Mucosa of descending colon (tissue), 3 donors: Measurements from ENCODE around the gene PRKCI. TPM values are rescaled to one million over a fixed set of nuclear protein-coding genes. Genes with fewer than 3 reads are reported as not detected.

ENCODE experiments used
- ATAC-seq: fragments of 200-7000 bp; cut with Tn5 transposase; one replicate; pipeline ENCODE4 v1.9.1; 2020; ENCODE audit warnings: mild to moderate bottlenecking, moderate library complexity
- DNase-seq, 3 donors: peaks; one replicate each; pipeline ENCODE4 v3.0.0-alpha.2; 2020
- H3K36me3 ChIP-seq: fragments of 200-600 bp; one replicate; pipeline ENCODE4 v1.8.0; 2021; ENCODE audit warnings: low read depth, mild to moderate bottlenecking
- H3K4me1 ChIP-seq: fragments of 200-600 bp; one replicate; pipeline ENCODE4 v1.8.0; 2021; ENCODE audit warnings: low read depth, mild to moderate bottlenecking
- H3K4me3 ChIP-seq: fragments of 200-600 bp; one replicate; pipeline ENCODE4 v1.8.0; 2021; ENCODE audit warnings: mild to moderate bottlenecking
- H3K9me3 ChIP-seq: fragments of 200-600 bp; one replicate; pipeline ENCODE4 v1.8.0; 2021; ENCODE audit warnings: mild to moderate bottlenecking
- CTCF ChIP-seq: fragments of 200-600 bp; IDR thresholded peaks from one replicate; pipeline ENCODE4 v1.8.0; 2022; ENCODE audit warnings: antibody characterized with exemption, mild to moderate bottlenecking
- intact Hi-C, 2 donors: fragments of 100-400 bp; cut with DNase I in 1 of 2; cut with micrococcal nuclease in 1 of 2; formaldehyde crosslinking; loops; one replicate each; pipeline versions ENCODE4 v1.11.0 to v1.11.1; 2022; cut with DNase I, micrococcal nuclease
- total RNA-seq, 3 donors: library from RNA; stranded (reverse); fragmentation: NEBNext Ultra II Directional in 2 of 3; extraction: Animal tissue kit (Norgen Biotek cat#: 25700) in 2 of 3; gene quantifications; one replicate each; pipeline versions ENCODE4 v1.2.1 to v1.2.4, GENCODE V29; 2021 to 2023
- donor health status: DM: no; HTN: no; CAD: no; lungs with moderate emphysema.
- donor health status: DM: no; HTN: no; CAD: no.
- donor health status: DM: no; HTN: yes; CAD: no.

Gene PRKCI
- total RNA-seq, 3 donors from 2014 or later = 38.0 to 39.9 (median 39.8) TPM

- no peak for ATAC-seq
Measured at GRCh38 chr3:170296703-170297102, 74.5 kb downstream of the PRKCI start.

GRCh38 chr3:170301405-170301804 lies 79.2 kb downstream of the PRKCI start:
- H3K4me3 ChIP-seq = no peak overlapping the region
- H3K9me3 ChIP-seq = no peaks in the 10 kb centered on the region
- TF ChIP-seq CTCF = no peak
- no peaks in the 10 kb centered on the region for H3K36me3 ChIP-seq
- intact Hi-C loops = no loop called here
- no peak for DNase-seq
- no peak for ATAC-seq
- H3K4me1 ChIP-seq = no peaks in the 10 kb centered on the region

More at GRCh38 chr3:170296703-170297102, 74.5 kb downstream of the PRKCI start:
- H3K9me3 ChIP-seq = no peaks in the 10 kb centered on the region
- intact Hi-C loops = no loop called here
- H3K4me3 ChIP-seq = no peak overlapping the region
- DNase-seq = no peak
- H3K4me1 ChIP-seq = no peaks in the 10 kb centered on the region
- no peaks in the 10 kb centered on the region for H3K36me3 ChIP-seq
- no peak for TF ChIP-seq CTCF

- TF ChIP-seq CTCF = no peak
- Histone ChIP-seq H3K36me3 (no peaks in the 10 kb centered on the region), H3K9me3 (no peaks in the 10 kb centered on the region), H3K4me3 (no peak overlapping the region), H3K4me1 (no peaks in the 10 kb centered on the region)
- DNase-seq = no peak
- intact Hi-C loops = no loop called here
- ATAC-seq = no peak
Measured at GRCh38 chr3:170302008-170302407, 79.8 kb downstream of the PRKCI start.

GRCh38 chr3:170306015-170306414 lies 83.8 kb downstream of the PRKCI start:
- no peak overlapping the region for H3K4me3 ChIP-seq
- H3K4me1 ChIP-seq = no peaks in the 10 kb centered on the region
- H3K9me3 ChIP-seq = no peaks in the 10 kb centered on the region
- no peak for TF ChIP-seq CTCF
- no peak for DNase-seq
- H3K36me3 ChIP-seq = no peaks in the 10 kb centered on the region
- intact Hi-C loops = no loop called here
- ATAC-seq = no peak

- no peaks in the 10 kb centered on the region for H3K4me1 ChIP-seq
- ATAC-seq (peak; percentile 47), DNase-seq (no peak)
- intact Hi-C loops = no loop called here
- no peaks in the 10 kb centered on the region for H3K36me3 ChIP-seq
- H3K4me3 ChIP-seq = no peak overlapping the region
- no peaks in the 10 kb centered on the region for H3K9me3 ChIP-seq
- TF ChIP-seq CTCF = no peak
Measured at GRCh38 chr3:170307671-170308405, 85.6 kb downstream of the PRKCI start.

GRCh38 chr3:170309046-170309445 lies 86.8 kb downstream of the PRKCI start:
- H3K9me3 ChIP-seq = no peaks in the 10 kb centered on the region
- H3K36me3 ChIP-seq = no peaks in the 10 kb centered on the region
- intact Hi-C loops = no loop called here
- H3K4me3 ChIP-seq = no peak overlapping the region
- no peak for DNase-seq
- ATAC-seq = no peak
- H3K4me1 ChIP-seq = no peaks in the 10 kb centered on the region
- no peak for TF ChIP-seq CTCF
